ENCODE measurements around the gene CCDC78. TPM values are rescaled to one million over a fixed set of nuclear protein-coding genes. Genes with fewer than 3 reads are reported as not detected.

The CCDC78 gene
- polyA plus RNA-seq, 1 donor from 2014 or later = 10.7 TPM

DNA sequence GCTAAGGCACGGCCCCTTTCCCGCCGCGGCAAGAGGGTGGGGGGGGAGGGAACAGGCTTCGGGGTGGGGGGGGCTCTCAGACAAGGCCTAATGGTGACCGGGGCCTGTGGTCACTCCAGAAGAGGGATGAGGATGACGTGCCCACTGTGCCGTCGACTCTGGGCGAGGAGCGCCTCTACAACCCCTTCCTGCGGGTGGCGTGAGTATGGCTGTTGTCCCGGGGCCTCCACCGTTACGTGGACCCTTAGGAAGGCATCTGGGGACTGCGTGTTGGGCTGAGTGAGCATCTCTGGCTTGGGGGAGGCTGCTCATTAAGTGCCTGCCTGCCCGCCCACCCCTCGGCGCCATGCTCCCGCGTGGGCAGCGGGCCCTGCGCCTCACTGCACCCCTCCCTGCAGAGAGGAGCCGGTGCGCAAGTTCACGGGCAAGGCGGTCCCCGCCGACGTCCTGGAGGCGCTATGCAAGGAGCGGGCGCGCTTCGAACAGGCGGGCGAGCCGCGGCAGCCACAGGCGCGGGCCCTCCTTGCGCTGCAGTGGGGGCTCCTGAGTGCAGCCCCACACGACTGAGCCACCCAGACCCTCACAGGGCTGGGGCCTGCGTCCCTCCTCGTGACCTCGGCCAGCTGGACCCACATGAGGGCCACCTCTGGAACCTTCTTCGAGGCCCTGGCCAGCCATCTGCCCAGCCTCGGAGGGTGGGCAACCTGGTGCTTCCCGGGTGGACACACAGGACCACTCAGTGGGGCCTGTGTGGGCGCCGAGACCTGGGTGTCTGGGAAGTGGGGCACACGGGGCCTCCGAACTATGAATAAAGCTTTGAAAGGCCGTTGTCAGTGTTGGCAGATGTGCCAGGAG is 2.9 kb upstream of the CCDC78 start:
- peak overlapping the region; percentile 83 for H3K4me3 ChIP-seq (ENCODE audit: low read length)
- H3K36me3 ChIP-seq (ENCODE audit: insufficient read depth, low read length) = no peaks in the 10 kb centered on the region

GRCh38 chr16:728131-728889 is 2.1 kb upstream of the CCDC78 start:
- Histone ChIP-seq H3K9ac (ENCODE audit: low read length) (peak overlapping the region; percentile 44), H3F3A (ENCODE audit: insufficient read depth, low read length, poor library complexity, severe bottlenecking) (no peaks in the 10 kb centered on the region), H3K9me3 (ENCODE audit: low read length) (no peaks in the 10 kb centered on the region), H3K4me3 (ENCODE audit: low read length) (peak overlapping the region; percentile 83), H3K36me3 (ENCODE audit: insufficient read depth, low read length) (no peaks in the 10 kb centered on the region), H2AFZ (ENCODE audit: low read depth, low read length) (no peak overlapping the region), H3K27ac (ENCODE audit: low read length) (no peak overlapping the region), H3K4me2 (ENCODE audit: low read length) (no peak overlapping the region), H4K20me1 (ENCODE audit: insufficient read depth) (no peaks in the 10 kb centered on the region), H3K9me2 (ENCODE audit: insufficient read depth, low read length) (no peaks in the 10 kb centered on the region), H3K27me3 (ENCODE audit: insufficient read depth, low read depth, low read length) (peaks cover 7% of the 10 kb centered on the region), H3K79me2 (replicated peaks; ENCODE audit: insufficient read depth, low read length) (no peaks in the 10 kb centered on the region)
- TF ChIP-seq MXI1 (conservative IDR thresholded peaks at IDR 0.05; ENCODE audit: poor library complexity, severe bottlenecking) = peak; percentile 34
- no peak for TF ChIP-seq POLR2AphosphoS5 (IDR thresholded peaks at IDR 0.05)
- TF ChIP-seq TAF1 (IDR thresholded peaks at IDR 0.05; ENCODE audit: low read depth) = no peak

More for the DNA sequence above, 2.9 kb upstream of the CCDC78 start:
- no peak overlapping the region for H3K27ac ChIP-seq (ENCODE audit: low read length)
- H3K9me2 ChIP-seq (ENCODE audit: insufficient read depth, low read length) = no peaks in the 10 kb centered on the region
- H3K9me3 ChIP-seq (ENCODE audit: low read length) = no peaks in the 10 kb centered on the region
- H3K79me2 ChIP-seq (replicated peaks; ENCODE audit: insufficient read depth, low read length) = no peaks in the 10 kb centered on the region
- no peak overlapping the region for H2AFZ ChIP-seq (ENCODE audit: low read depth, low read length)
- H3K9ac ChIP-seq (ENCODE audit: low read length) = no peak overlapping the region
- no peaks in the 10 kb centered on the region for H3F3A ChIP-seq (ENCODE audit: insufficient read depth, low read length, poor library complexity, severe bottlenecking)
- H3K27me3 ChIP-seq (ENCODE audit: insufficient read depth, low read depth, low read length) = peaks cover 7% of the 10 kb centered on the region
- no peak overlapping the region for H3K4me2 ChIP-seq (ENCODE audit: low read length)
- no peak for TF ChIP-seq EP300 (conservative IDR thresholded peaks at IDR 0.05; ENCODE audit: poor library complexity, severe bottlenecking)
- TF ChIP-seq, protein P1, sequence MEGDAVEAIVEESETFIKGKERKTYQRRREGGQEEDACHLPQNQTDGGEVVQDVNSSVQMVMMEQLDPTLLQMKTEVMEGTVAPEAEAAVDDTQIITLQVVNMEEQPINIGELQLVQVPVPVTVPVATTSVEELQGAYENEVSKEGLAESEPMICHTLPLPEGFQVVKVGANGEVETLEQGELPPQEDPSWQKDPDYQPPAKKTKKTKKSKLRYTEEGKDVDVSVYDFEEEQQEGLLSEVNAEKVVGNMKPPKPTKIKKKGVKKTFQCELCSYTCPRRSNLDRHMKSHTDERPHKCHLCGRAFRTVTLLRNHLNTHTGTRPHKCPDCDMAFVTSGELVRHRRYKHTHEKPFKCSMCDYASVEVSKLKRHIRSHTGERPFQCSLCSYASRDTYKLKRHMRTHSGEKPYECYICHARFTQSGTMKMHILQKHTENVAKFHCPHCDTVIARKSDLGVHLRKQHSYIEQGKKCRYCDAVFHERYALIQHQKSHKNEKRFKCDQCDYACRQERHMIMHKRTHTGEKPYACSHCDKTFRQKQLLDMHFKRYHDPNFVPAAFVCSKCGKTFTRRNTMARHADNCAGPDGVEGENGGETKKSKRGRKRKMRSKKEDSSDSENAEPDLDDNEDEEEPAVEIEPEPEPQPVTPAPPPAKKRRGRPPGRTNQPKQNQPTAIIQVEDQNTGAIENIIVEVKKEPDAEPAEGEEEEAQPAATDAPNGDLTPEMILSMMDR (IDR thresholded peaks at IDR 0.05; ENCODE audit: poor library complexity, severe bottlenecking) = no peak
- TF ChIP-seq MXI1 (conservative IDR thresholded peaks at IDR 0.05; ENCODE audit: poor library complexity, severe bottlenecking) = no peak
- no peak for TF ChIP-seq SMC3 (conservative IDR thresholded peaks at IDR 0.05; ENCODE audit: poor library complexity)
- no peak for TF ChIP-seq TAF1 (IDR thresholded peaks at IDR 0.05; ENCODE audit: low read depth)
- TF ChIP-seq RAD21 (conservative IDR thresholded peaks at IDR 0.05) = no peak
- TF ChIP-seq POLR2AphosphoS5 (IDR thresholded peaks at IDR 0.05) = no peak
- no peaks in the 10 kb centered on the region for H4K20me1 ChIP-seq (ENCODE audit: insufficient read depth)

DNA sequence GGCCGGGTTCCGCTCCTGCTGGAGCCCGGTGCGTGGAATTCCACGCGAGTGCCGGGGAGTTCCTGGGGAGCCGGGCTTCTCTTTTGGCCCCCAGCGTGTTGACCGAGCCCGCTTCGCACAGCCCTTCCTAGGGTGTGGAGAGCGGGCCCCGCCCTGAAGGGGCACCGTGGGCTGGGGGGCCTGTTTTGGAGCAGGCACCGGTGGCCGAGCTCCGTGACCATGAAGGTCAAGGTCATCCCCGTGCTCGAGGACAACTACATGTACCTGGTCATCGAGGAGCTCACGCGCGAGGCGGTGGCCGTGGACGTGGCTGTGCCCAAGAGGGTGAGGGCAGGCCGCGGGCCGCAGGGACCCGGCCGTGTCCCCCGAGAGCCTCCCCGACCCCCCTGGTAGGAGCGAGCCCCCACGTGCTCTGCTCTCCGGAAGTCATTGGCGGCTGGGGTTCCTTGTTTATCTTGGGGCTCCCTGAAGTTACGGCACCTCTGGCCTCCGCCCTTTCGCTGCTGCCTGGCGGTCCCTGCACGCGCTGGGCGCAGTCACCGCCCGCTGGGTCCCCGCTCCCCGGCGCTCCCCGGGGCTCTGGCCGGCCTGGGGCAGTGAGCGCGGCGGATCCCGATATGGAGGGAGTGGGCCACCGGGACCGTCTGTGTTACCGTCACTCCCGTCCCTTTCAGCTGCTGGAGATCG is 1.2 kb upstream of the CCDC78 start:
- Histone ChIP-seq H3K27ac (ENCODE audit: low read length) (no peak overlapping the region), H4K20me1 (ENCODE audit: insufficient read depth) (no peaks in the 10 kb centered on the region), H3K36me3 (ENCODE audit: insufficient read depth, low read length) (no peaks in the 10 kb centered on the region), H3K9me3 (ENCODE audit: low read length) (no peaks in the 10 kb centered on the region), H3K79me2 (replicated peaks; ENCODE audit: insufficient read depth, low read length) (no peaks in the 10 kb centered on the region), H3K9ac (ENCODE audit: low read length) (peak overlapping the region; percentile 68), H3K27me3 (ENCODE audit: insufficient read depth, low read depth, low read length) (peaks cover 7% of the 10 kb centered on the region), H2AFZ (ENCODE audit: low read depth, low read length) (no peak overlapping the region), H3K4me3 (ENCODE audit: low read length) (peak overlapping the region; percentile 83), H3F3A (ENCODE audit: insufficient read depth, low read length, poor library complexity, severe bottlenecking) (no peaks in the 10 kb centered on the region), H3K9me2 (ENCODE audit: insufficient read depth, low read length) (no peaks in the 10 kb centered on the region), H3K4me2 (ENCODE audit: low read length) (peak overlapping the region; percentile 86)
- TF ChIP-seq TAF1 (IDR thresholded peaks at IDR 0.05; ENCODE audit: low read depth) (peak; percentile 9), RAD21 (conservative IDR thresholded peaks at IDR 0.05) (no peak), MXI1 (conservative IDR thresholded peaks at IDR 0.05; ENCODE audit: poor library complexity, severe bottlenecking) (peak; percentile 27)

Measured in neural cell (in vitro differentiated cells).